ENCODE data around the gene PAF1.

GRCh38 chr19:39434123-39435076 lies 43.5 kb upstream of the PAF1 start:
- TF ChIP-seq, protein P1, sequence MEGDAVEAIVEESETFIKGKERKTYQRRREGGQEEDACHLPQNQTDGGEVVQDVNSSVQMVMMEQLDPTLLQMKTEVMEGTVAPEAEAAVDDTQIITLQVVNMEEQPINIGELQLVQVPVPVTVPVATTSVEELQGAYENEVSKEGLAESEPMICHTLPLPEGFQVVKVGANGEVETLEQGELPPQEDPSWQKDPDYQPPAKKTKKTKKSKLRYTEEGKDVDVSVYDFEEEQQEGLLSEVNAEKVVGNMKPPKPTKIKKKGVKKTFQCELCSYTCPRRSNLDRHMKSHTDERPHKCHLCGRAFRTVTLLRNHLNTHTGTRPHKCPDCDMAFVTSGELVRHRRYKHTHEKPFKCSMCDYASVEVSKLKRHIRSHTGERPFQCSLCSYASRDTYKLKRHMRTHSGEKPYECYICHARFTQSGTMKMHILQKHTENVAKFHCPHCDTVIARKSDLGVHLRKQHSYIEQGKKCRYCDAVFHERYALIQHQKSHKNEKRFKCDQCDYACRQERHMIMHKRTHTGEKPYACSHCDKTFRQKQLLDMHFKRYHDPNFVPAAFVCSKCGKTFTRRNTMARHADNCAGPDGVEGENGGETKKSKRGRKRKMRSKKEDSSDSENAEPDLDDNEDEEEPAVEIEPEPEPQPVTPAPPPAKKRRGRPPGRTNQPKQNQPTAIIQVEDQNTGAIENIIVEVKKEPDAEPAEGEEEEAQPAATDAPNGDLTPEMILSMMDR (IDR thresholded peaks at IDR 0.05) = no peak
- TF ChIP-seq EZH2 (IDR thresholded peaks at IDR 0.05) = no peak

Data from neural progenitor cell (in vitro differentiated cells).